IMR-90 (cell line): Measurements from ENCODE around the gene SLC6A12. TPM values are rescaled to one million over a fixed set of nuclear protein-coding genes. Genes with fewer than 3 reads are reported as not detected.

Experiments
- ATAC-seq: fragments of 200-7000 bp; cut with Tn5 transposase; 2 replicates; pipeline ENCODE4 v1.9.1; 2020; ENCODE audit warnings: low read depth, mild to moderate bottlenecking, moderate library complexity
- BruUV-seq: library from RNA; stranded (reverse); fragments of 400-500 nt; replicated peaks from 2 replicates; lab custom pipeline; 2021; lab: Mats Ljungman, UMichigan
- CTCF ChIA-PET: fragments of 300-600 bp; formaldehyde crosslinking; extraction: SDS; loops from one replicate; lab custom pipeline; 2021; ENCODE audit warnings: antibody characterized with exemption; lab: Yijun Ruan, JAX
- POLR2A ChIA-PET: fragments of 300-600 bp; sonication (Branson Sonifier 250); formaldehyde crosslinking; loops from one replicate; lab custom pipeline; 2022; ENCODE audit warnings: antibody characterized with exemption; ENCODE audit not compliant: unreplicated experiment; lab: Charles Lee
- DNase-seq: peaks from one replicate; pipeline ENCODE4 v3.0.0; 2013
- H2AFZ ChIP-seq: replicated peaks from 2 replicates; pipeline ENCODE3; 2013; ENCODE audit warnings: low read length, mild to moderate bottlenecking; ENCODE audit not compliant: poor library complexity
- H2AK5ac ChIP-seq: 2 replicates; pipeline ENCODE4 v1.6.1; 2013; ENCODE audit warnings: low read depth, low read length, inconsistent platforms
- H2AK9ac ChIP-seq: replicated peaks from 2 replicates; pipeline ENCODE3; 2013; ENCODE audit warnings: mild to moderate bottlenecking, low read depth, low read length, moderate library complexity; ENCODE audit not compliant: poor library complexity
- H2BK120ac ChIP-seq: 2 replicates; pipeline ENCODE4 v1.6.1; 2013; ENCODE audit warnings: low read depth, low read length, inconsistent platforms
- H2BK15ac ChIP-seq: 3 replicates; pipeline ENCODE4 v1.6.1; 2013; ENCODE audit warnings: low read depth, low read length, inconsistent platforms
- H2BK20ac ChIP-seq: 2 replicates; pipeline ENCODE4 v1.6.1; 2013; ENCODE audit warnings: low read depth, mild to moderate bottlenecking, inconsistent platforms, low read length, moderate library complexity
- H2BK5ac ChIP-seq: 2 replicates; pipeline ENCODE4 v1.6.1; 2013; ENCODE audit warnings: mild to moderate bottlenecking, low read depth, low read length, inconsistent platforms; ENCODE audit not compliant: poor library complexity, severe bottlenecking
- H3K14ac ChIP-seq: replicated peaks from 2 replicates; pipeline ENCODE4 v1.6.1; 2013; ENCODE audit warnings: low read depth, low read length, inconsistent platforms
- H3K18ac ChIP-seq: 2 replicates; pipeline ENCODE4 v1.6.1; 2013; ENCODE audit warnings: low read depth, low read length, control low read depth
- H3K23ac ChIP-seq: 2 replicates; pipeline ENCODE4 v1.6.1; 2013; ENCODE audit warnings: low read depth, low read length, inconsistent platforms
- H3K27ac ChIP-seq: 2 replicates; pipeline ENCODE4 v1.5.1; 2013; ENCODE audit warnings: mild to moderate bottlenecking, control low read depth, low read length; ENCODE audit not compliant: insufficient read depth
- H3K27me3 ChIP-seq: 2 replicates; pipeline ENCODE4 v1.6.1; 2013; ENCODE audit warnings: low read length; ENCODE audit not compliant: control insufficient read depth, insufficient read depth
- H3K36me3 ChIP-seq: 2 replicates; pipeline ENCODE4 v1.6.1; 2013; ENCODE audit warnings: low read length, mixed read lengths; ENCODE audit not compliant: control insufficient read depth, insufficient read depth
- H3K4ac ChIP-seq: 2 replicates; pipeline ENCODE4 v1.6.1; 2013; ENCODE audit warnings: low read depth, low read length, inconsistent platforms
- H3K4me1 ChIP-seq: 2 replicates; pipeline ENCODE4 v1.6.1; 2013; ENCODE audit warnings: low read length, mixed read lengths; ENCODE audit not compliant: control insufficient read depth, insufficient read depth
- H3K4me2 ChIP-seq: 2 replicates; pipeline ENCODE4 v1.6.1; 2013; ENCODE audit warnings: low read depth, mild to moderate bottlenecking, control low read depth, low read length, moderate library complexity
- H3K4me3 ChIP-seq: 2 replicates; pipeline ENCODE4 v1.5.1; 2013; ENCODE audit warnings: low read depth, mild to moderate bottlenecking, control low read depth, low read length, moderate library complexity; ENCODE audit not compliant: insufficient read depth
- H3K56ac ChIP-seq: 2 replicates; pipeline ENCODE4 v1.6.1; 2013; ENCODE audit warnings: low read length, inconsistent platforms; ENCODE audit not compliant: insufficient read depth; ENCODE audit errors: extremely low read depth
- H3K79me1 ChIP-seq, 2 experiments: 2 replicates each; pipeline ENCODE4 v1.6.1; 2013; ENCODE audit warnings: low read length in 2 of 2, inconsistent platforms in 1 of 2, low read depth in 1 of 2
- H3K9ac ChIP-seq: 2 replicates; pipeline ENCODE4 v1.6.1; 2013; ENCODE audit warnings: low read depth, low read length, control low read depth
- H3K9me1 ChIP-seq: 2 replicates; pipeline ENCODE4 v1.6.1; 2013; ENCODE audit warnings: low read length, inconsistent platforms; ENCODE audit not compliant: insufficient read depth
- H3K9me3 ChIP-seq: 2 replicates; pipeline ENCODE4 v1.6.1; 2013; ENCODE audit warnings: low read length; ENCODE audit not compliant: control insufficient read depth, insufficient read depth
- H4K20me1 ChIP-seq: 2 replicates; pipeline ENCODE4 v1.6.1; 2013; ENCODE audit warnings: low read length, inconsistent platforms; ENCODE audit not compliant: insufficient read depth
- H4K5ac ChIP-seq: 2 replicates; pipeline ENCODE4 v1.6.1; 2013; ENCODE audit warnings: mild to moderate bottlenecking, low read depth, low read length, control low read depth
- H4K8ac ChIP-seq, 2 experiments: 2 replicates each; pipeline ENCODE4 v1.6.1; 2013; ENCODE audit warnings: low read depth in 2 of 2, low read length in 2 of 2, control low read depth in 1 of 2, inconsistent platforms in 1 of 2
- H4K91ac ChIP-seq: 2 replicates; pipeline ENCODE4 v1.6.1; 2013; ENCODE audit warnings: low read depth, low read length, inconsistent platforms; ENCODE audit not compliant: insufficient read depth
- CHD1 ChIP-seq: IDR thresholded peaks from 2 replicates; pipeline ENCODE4 v1.6.1; 2012; ENCODE audit warnings: low read depth, low read length, improper control_type of control experiment
- MAFK ChIP-seq: IDR thresholded peaks from 2 replicates; pipeline ENCODE4 v1.6.1; 2012; ENCODE audit warnings: low read depth, low read length, improper control_type of control experiment
- MAZ ChIP-seq: IDR thresholded peaks from 2 replicates; pipeline ENCODE4 v1.6.1; 2012; ENCODE audit warnings: low read depth, mild to moderate bottlenecking, low read length, improper control_type of control experiment, moderate library complexity, borderline replicate concordance
- MXI1 ChIP-seq: IDR thresholded peaks from 2 replicates; pipeline ENCODE4 v1.6.1; 2012; ENCODE audit warnings: low read depth, mild to moderate bottlenecking, low read length, moderate library complexity, borderline replicate concordance
- POLR2A ChIP-seq: IDR thresholded peaks from 2 replicates; pipeline ENCODE4 v1.6.1; 2012; ENCODE audit warnings: mild to moderate bottlenecking, low read depth, low read length
- RAD21 ChIP-seq: IDR thresholded peaks from 2 replicates; pipeline ENCODE4 v1.6.1; 2012; ENCODE audit warnings: low read length, improper control_type of control experiment
- RCOR1 ChIP-seq: IDR thresholded peaks from 2 replicates; pipeline ENCODE4 v1.6.1; 2012; ENCODE audit warnings: mild to moderate bottlenecking, low read length, improper control_type of control experiment; ENCODE audit not compliant: insufficient replicate concordance
- RFX5 ChIP-seq: IDR thresholded peaks from 2 replicates; pipeline ENCODE4 v1.8.0; 2012; ENCODE audit warnings: low read depth, mild to moderate bottlenecking, low read length, moderate library complexity
- SMC3 ChIP-seq: fragments of 150-350 bp; IDR thresholded peaks from 2 replicates; pipeline ENCODE4 v1.6.1; 2016; ENCODE audit warnings: low read depth, mild to moderate bottlenecking, antibody characterized with exemption, low read length, moderate library complexity
- WGBS, 2 experiments: methylation state at CpG; one replicate each; pipeline versions ENCODE4 v1.1.5 to v1.1.7; 2013; ENCODE audit warnings: missing lambda C conversion rate in 2 of 2; ENCODE audit not compliant: insufficient read length in 1 of 2; ENCODE audit errors: extremely low coverage in 2 of 2; 5-methylcytosine and 5-hydroxymethylcytosine counted together
- dilution Hi-C: fragments of 300-500 bp; cut with HindIII; formaldehyde crosslinking; loops from one replicate; pipeline ENCODE4 v1.14.3; 2018; ENCODE audit warnings: low sequenced_read_pairs; ENCODE audit not compliant: unreplicated experiment
- in situ Hi-C: fragments of 300-500 bp; cut with MboI; formaldehyde crosslinking; loops from 3 replicates; pipeline ENCODE4 v1.14.3; 2019; ENCODE audit warnings: low sequenced_read_pairs, inconsistent platforms, mixed read lengths
- intact Hi-C: fragments of 100-400 bp; cut with micrococcal nuclease; formaldehyde crosslinking; loops from 2 replicates; pipeline ENCODE4 v1.10.0; 2022
- polyA plus RNA-seq, 3 experiments: library from polyadenylated mRNA; depleted of rRNA; stranded (reverse); fragments of >200 nt; gene quantifications; 2 replicates each; pipeline ENCODE4 v1.2.3, GENCODE V29; 2012; ENCODE audit warnings: low replicate concordance in 1 of 3
- total RNA-seq: library from RNA; depleted of rRNA; stranded (reverse); fragments of >200 nt; gene quantifications from 2 replicates; pipeline ENCODE4 v1.2.3, GENCODE V29; 2012
- TF ChIP-seq, protein P1 (sequence below): conservative IDR thresholded peaks from 2 replicates; pipeline ENCODE4 v1.5.1; 2012; ENCODE audit warnings: mild to moderate bottlenecking, low read depth, low read length, improper control_type of control experiment

The SLC6A12 gene
- total and polyA plus RNA-seq, 2 of the 4 experiments (the other 2 are of a cell fraction): not detected

DNA sequence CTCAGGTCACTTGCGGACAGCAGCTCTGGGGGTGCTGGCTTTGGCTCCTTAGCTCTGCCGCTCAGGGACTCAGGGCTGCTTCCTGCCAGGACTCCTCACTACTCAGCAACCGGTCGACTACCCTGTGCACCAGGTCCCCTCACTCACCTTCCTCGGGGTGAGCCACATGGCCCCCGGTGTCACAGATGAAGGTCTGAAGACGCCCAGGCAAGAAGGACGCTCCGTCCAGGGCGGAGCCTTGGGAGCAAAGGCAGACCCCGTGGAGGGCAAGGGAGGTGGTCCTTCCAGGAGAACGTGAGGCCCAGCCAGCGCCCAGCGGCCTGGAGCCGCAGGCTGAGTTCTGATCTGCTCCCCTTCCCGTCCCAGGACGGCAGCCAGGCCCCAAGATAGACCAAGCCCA lies 32.0 kb downstream of the SLC6A12 start:
- whole genome bisulfite sequencing, 2 experiments: 82% methylated on average over 7 of the region's 17 CpGs; no CpG with 5 or more reads in 1 of the 2 experiments
- H3K36me3 ChIP-seq: no peaks in the 10 kb centered on the region
- no peak for ATAC-seq
- peak overlapping the region; percentile 94 for H2AFZ ChIP-seq
- peak overlapping the region; percentile 8 for H2AK5ac ChIP-seq
- H3K9me3 ChIP-seq: no peaks in the 10 kb centered on the region
- no peaks in the 10 kb centered on the region for H3K27me3 ChIP-seq
- dilution Hi-C loops: no loop called here
- peak overlapping the region; percentile 94; the same call in 1 of the 2 replicates for H3K14ac ChIP-seq
- H2BK120ac ChIP-seq: peak overlapping the region; percentile 59
- H2BK15ac ChIP-seq: peak overlapping the region; percentile 56; the same call in 1 of the 3 replicates
- H2BK5ac ChIP-seq: peak overlapping the region; percentile 89
- H3K9ac ChIP-seq: no peak overlapping the region
- H3K27ac ChIP-seq: no peak overlapping the region; the same call in 1 of the 2 replicates
- H4K8ac ChIP-seq: peak overlapping the region in 1 of 2 experiments; percentile 92; a peak in 1 of 4 replicates
- ChIA-PET CTCF (no interaction called here), POLR2A (no interaction called here)
- intact Hi-C loops: no loop called here
- no peak overlapping the region; the same call in 1 of the 2 replicates for H4K5ac ChIP-seq
- no peak for DNase-seq
- peaks cover 21% of the 10 kb centered on the region for H3K4me1 ChIP-seq
- BruUV-seq: no TSS peak
- no peak overlapping the region for H3K18ac ChIP-seq
- H3K9me1 ChIP-seq: peaks cover 26% of the 10 kb centered on the region
- H2BK20ac ChIP-seq: peak overlapping the region; percentile 92
- peak overlapping the region; percentile 73 for H2AK9ac ChIP-seq
- no peak overlapping the region; the same call in 1 of the 2 replicates for H3K56ac ChIP-seq
- peak overlapping the region; percentile 92 for H3K4ac ChIP-seq
- no peak overlapping the region for H3K4me2 ChIP-seq
- no peak overlapping the region for H3K23ac ChIP-seq
- TF ChIP-seq SMC3: no peak
- TF ChIP-seq RCOR1: no peak
- TF ChIP-seq, protein P1, sequence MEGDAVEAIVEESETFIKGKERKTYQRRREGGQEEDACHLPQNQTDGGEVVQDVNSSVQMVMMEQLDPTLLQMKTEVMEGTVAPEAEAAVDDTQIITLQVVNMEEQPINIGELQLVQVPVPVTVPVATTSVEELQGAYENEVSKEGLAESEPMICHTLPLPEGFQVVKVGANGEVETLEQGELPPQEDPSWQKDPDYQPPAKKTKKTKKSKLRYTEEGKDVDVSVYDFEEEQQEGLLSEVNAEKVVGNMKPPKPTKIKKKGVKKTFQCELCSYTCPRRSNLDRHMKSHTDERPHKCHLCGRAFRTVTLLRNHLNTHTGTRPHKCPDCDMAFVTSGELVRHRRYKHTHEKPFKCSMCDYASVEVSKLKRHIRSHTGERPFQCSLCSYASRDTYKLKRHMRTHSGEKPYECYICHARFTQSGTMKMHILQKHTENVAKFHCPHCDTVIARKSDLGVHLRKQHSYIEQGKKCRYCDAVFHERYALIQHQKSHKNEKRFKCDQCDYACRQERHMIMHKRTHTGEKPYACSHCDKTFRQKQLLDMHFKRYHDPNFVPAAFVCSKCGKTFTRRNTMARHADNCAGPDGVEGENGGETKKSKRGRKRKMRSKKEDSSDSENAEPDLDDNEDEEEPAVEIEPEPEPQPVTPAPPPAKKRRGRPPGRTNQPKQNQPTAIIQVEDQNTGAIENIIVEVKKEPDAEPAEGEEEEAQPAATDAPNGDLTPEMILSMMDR: no peak
- no peak for TF ChIP-seq POLR2A
- no peak for TF ChIP-seq RAD21
- TF ChIP-seq MXI1: no peak
- no peak for TF ChIP-seq MAZ
- TF ChIP-seq RFX5: no peak
- TF ChIP-seq MAFK: no peak
- no peak for TF ChIP-seq CHD1
- H3K4me3 ChIP-seq: no peak overlapping the region
- in situ Hi-C loops: no loop called here
- no peaks in the 10 kb centered on the region for H4K20me1 ChIP-seq
- peak overlapping the region; percentile 86 for H4K91ac ChIP-seq
- H3K79me1 ChIP-seq: peaks cover 0 to 7% of the 10 kb centered on the region in 2 experiments; a peak in 1 of 4 replicates
